ENCODE data around the gene CNPY1.

DNA sequence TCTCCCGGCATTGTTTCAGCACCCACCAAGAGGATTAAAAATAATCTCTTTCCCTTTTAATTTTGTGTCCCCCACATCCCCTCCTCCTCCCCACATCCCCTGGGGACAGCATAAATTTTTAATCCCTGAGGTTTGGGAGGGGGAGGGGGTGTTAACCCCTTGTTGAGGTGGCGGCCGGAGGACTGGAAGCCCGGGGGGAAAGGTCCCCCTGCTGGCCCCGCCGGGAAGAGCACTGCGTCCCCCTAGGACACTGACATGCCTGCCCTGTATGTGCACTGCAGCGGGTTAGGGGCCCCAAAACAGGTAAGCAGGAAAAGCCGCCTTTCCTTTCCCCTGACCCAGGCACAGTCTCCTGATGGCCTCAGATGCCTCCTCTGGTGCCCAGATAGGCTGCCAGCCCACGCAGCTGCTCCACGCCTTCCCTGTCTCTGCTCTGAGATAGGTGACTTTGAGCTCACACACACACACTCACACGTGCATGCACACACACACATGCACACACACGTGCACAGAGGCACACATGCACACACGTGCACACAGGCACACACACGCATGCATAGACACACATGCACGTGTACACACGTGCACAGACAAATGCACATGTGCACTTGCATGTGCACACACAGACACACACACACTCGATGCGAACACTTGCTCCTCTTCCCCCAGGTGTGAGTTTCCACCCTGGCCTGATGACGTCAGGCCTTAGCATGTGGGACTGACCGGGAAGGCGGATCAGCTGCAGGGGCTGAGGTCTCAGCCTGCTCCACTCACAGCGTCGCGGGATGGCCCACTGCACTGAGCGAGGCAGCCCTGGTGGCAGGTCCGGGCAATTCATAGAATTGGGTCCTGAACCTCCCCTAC is 12.3 kb downstream of the CNPY1 start:
- TF ChIP-seq POLR2A (IDR thresholded peaks at IDR 0.05; ENCODE audit: low read length) (no peak), HMGXB4 (CRISPR knock-in tag; IDR thresholded peaks at IDR 0.05; ENCODE audit: borderline replicate concordance) (no peak), CBX8 (IDR thresholded peaks at IDR 0.05) (no peak), KDM1A (IDR thresholded peaks at IDR 0.05; ENCODE audit: low read depth) (no peak), GATA3 (IDR thresholded peaks at IDR 0.05; ENCODE audit: borderline replicate concordance) (no peak)
- TF ChIP-seq, protein P1, sequence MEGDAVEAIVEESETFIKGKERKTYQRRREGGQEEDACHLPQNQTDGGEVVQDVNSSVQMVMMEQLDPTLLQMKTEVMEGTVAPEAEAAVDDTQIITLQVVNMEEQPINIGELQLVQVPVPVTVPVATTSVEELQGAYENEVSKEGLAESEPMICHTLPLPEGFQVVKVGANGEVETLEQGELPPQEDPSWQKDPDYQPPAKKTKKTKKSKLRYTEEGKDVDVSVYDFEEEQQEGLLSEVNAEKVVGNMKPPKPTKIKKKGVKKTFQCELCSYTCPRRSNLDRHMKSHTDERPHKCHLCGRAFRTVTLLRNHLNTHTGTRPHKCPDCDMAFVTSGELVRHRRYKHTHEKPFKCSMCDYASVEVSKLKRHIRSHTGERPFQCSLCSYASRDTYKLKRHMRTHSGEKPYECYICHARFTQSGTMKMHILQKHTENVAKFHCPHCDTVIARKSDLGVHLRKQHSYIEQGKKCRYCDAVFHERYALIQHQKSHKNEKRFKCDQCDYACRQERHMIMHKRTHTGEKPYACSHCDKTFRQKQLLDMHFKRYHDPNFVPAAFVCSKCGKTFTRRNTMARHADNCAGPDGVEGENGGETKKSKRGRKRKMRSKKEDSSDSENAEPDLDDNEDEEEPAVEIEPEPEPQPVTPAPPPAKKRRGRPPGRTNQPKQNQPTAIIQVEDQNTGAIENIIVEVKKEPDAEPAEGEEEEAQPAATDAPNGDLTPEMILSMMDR (IDR thresholded peaks at IDR 0.05): peak; percentile 60
- TF ChIP-seq, protein P2, sequence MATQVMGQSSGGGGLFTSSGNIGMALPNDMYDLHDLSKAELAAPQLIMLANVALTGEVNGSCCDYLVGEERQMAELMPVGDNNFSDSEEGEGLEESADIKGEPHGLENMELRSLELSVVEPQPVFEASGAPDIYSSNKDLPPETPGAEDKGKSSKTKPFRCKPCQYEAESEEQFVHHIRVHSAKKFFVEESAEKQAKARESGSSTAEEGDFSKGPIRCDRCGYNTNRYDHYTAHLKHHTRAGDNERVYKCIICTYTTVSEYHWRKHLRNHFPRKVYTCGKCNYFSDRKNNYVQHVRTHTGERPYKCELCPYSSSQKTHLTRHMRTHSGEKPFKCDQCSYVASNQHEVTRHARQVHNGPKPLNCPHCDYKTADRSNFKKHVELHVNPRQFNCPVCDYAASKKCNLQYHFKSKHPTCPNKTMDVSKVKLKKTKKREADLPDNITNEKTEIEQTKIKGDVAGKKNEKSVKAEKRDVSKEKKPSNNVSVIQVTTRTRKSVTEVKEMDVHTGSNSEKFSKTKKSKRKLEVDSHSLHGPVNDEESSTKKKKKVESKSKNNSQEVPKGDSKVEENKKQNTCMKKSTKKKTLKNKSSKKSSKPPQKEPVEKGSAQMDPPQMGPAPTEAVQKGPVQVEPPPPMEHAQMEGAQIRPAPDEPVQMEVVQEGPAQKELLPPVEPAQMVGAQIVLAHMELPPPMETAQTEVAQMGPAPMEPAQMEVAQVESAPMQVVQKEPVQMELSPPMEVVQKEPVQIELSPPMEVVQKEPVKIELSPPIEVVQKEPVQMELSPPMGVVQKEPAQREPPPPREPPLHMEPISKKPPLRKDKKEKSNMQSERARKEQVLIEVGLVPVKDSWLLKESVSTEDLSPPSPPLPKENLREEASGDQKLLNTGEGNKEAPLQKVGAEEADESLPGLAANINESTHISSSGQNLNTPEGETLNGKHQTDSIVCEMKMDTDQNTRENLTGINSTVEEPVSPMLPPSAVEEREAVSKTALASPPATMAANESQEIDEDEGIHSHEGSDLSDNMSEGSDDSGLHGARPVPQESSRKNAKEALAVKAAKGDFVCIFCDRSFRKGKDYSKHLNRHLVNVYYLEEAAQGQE (IDR thresholded peaks at IDR 0.05): no peak
- TF ChIP-seq, protein P3, sequence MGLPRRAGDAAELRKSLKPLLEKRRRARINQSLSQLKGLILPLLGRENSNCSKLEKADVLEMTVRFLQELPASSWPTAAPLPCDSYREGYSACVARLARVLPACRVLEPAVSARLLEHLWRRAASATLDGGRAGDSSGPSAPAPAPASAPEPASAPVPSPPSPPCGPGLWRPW (IDR thresholded peaks at IDR 0.05): no peak
